GM19395 (cell line): Measurements from ENCODE around the gene KRT12.
"Not testable (repeated sequence)": the region's sequence is repeated elsewhere in the genome, so short reads cannot be mapped to it uniquely, and the experiment has no call there.

Experiments
- ATAC-seq: cut with Tn5 transposase; IDR thresholded peaks from one replicate; pipeline ENCODE4 v1.9.1; 2021; ENCODE audit warnings: mild to moderate bottlenecking, moderate library complexity; ENCODE audit not compliant: unreplicated experiment

KRT12 gene

GRCh38 chr17:40884708-40885512 is 17.9 kb upstream of the KRT12 start, which contains the start of gene KRT20:
TSS of gene KRT20 (minus strand) at chr17:40885242. CDS start at chr17:40885185, 57 bp downstream.
- ATAC-seq: no peak

- no peak for ATAC-seq
These were observed 16.8 kb upstream of the KRT12 start for GRCh38 chr17:40883626-40884334.

GRCh38 chr17:40883031-40883430 is 16.0 kb upstream of the KRT12 start:
- ATAC-seq: no peak

- no peak for ATAC-seq
These were observed 12.0 kb upstream of the KRT12 start for GRCh38 chr17:40879026-40879425.

GRCh38 chr17:40878044-40878443 is 11.0 kb upstream of the KRT12 start:
- no peak for ATAC-seq

- no peak for ATAC-seq
These were observed 6.8 kb upstream of the KRT12 start for GRCh38 chr17:40873801-40874200.

- no peak for ATAC-seq
These were observed 6.2 kb upstream of the KRT12 start for GRCh38 chr17:40873255-40873654.

GRCh38 chr17:40872416-40872815 is 5.4 kb upstream of the KRT12 start:
- ATAC-seq: no peak

- no peak for ATAC-seq
These were observed 4.3 kb upstream of the KRT12 start for GRCh38 chr17:40871316-40871715.

GRCh38 chr17:40870136-40870535 is 3.1 kb upstream of the KRT12 start:
- ATAC-seq: no peak

- ATAC-seq: no peak
These were observed 2.2 kb downstream of the KRT12 start for GRCh38 chr17:40864661-40865390.

GRCh38 chr17:40862985-40863733 is 3.9 kb downstream of the KRT12 start:
- no peak for ATAC-seq

- ATAC-seq: no peak
These were observed 7.5 kb downstream of the KRT12 start for GRCh38 chr17:40859536-40859935.

GRCh38 chr17:40858667-40859066 is 8.4 kb downstream of the KRT12 start:
- not testable (repeated sequence) for ATAC-seq

- ATAC-seq: no peak
These were observed 9.5 kb downstream of the KRT12 start for GRCh38 chr17:40857535-40857934.

- ATAC-seq: no peak
These were observed 12.7 kb downstream of the KRT12 start for GRCh38 chr17:40854175-40854814.

GRCh38 chr17:40852364-40852763 is 14.7 kb downstream of the KRT12 start:
- ATAC-seq: no peak

- ATAC-seq: no peak
These were observed 16.6 kb downstream of the KRT12 start for GRCh38 chr17:40850293-40850972.

GRCh38 chr17:40849723-40850122 is 17.3 kb downstream of the KRT12 start:
- no peak for ATAC-seq
